IMR-90 (cell line): ENCODE data around the gene NUDT1.

Source experiments
- BHLHE40 ChIP-seq: fragments of 150-350 bp; IDR thresholded peaks from 2 replicates; pipeline ENCODE4 v1.6.1; 2016; ENCODE audit warnings: mild to moderate bottlenecking, low read depth, low read length
- CEBPB ChIP-seq: IDR thresholded peaks from 2 replicates; pipeline ENCODE4 v1.6.1; 2012; ENCODE audit warnings: low read depth, low read length, improper control_type of control experiment
- CHD1 ChIP-seq: IDR thresholded peaks from 2 replicates; pipeline ENCODE4 v1.6.1; 2012; ENCODE audit warnings: low read depth, low read length, improper control_type of control experiment
- CTCF ChIP-seq: conservative IDR thresholded peaks from 2 replicates; pipeline ENCODE4 v1.5.1; 2012; ENCODE audit warnings: mild to moderate bottlenecking, low read depth, low read length, improper control_type of control experiment
- ELK1 ChIP-seq: fragments of 150-350 bp; IDR thresholded peaks from 2 replicates; pipeline ENCODE4 v1.6.1; 2016; ENCODE audit warnings: low read depth, mild to moderate bottlenecking, low read length, moderate library complexity, borderline replicate concordance
- MAFK ChIP-seq: IDR thresholded peaks from 2 replicates; pipeline ENCODE4 v1.6.1; 2012; ENCODE audit warnings: low read depth, low read length, improper control_type of control experiment
- MXI1 ChIP-seq: IDR thresholded peaks from 2 replicates; pipeline ENCODE4 v1.6.1; 2012; ENCODE audit warnings: low read depth, mild to moderate bottlenecking, low read length, moderate library complexity, borderline replicate concordance
- POLR2A ChIP-seq: IDR thresholded peaks from 2 replicates; pipeline ENCODE4 v1.6.1; 2012; ENCODE audit warnings: mild to moderate bottlenecking, low read depth, low read length
- RAD21 ChIP-seq: IDR thresholded peaks from 2 replicates; pipeline ENCODE4 v1.6.1; 2012; ENCODE audit warnings: low read length, improper control_type of control experiment
- RCOR1 ChIP-seq: IDR thresholded peaks from 2 replicates; pipeline ENCODE4 v1.6.1; 2012; ENCODE audit warnings: mild to moderate bottlenecking, low read length, improper control_type of control experiment; ENCODE audit not compliant: insufficient replicate concordance
- RFX5 ChIP-seq: IDR thresholded peaks from 2 replicates; pipeline ENCODE4 v1.8.0; 2012; ENCODE audit warnings: low read depth, mild to moderate bottlenecking, low read length, moderate library complexity
- SMC3 ChIP-seq: fragments of 150-350 bp; IDR thresholded peaks from 2 replicates; pipeline ENCODE4 v1.6.1; 2016; ENCODE audit warnings: low read depth, mild to moderate bottlenecking, antibody characterized with exemption, low read length, moderate library complexity
- USF2 ChIP-seq: fragments of 150-350 bp; IDR thresholded peaks from 2 replicates; pipeline ENCODE4 v1.6.1; 2017; ENCODE audit warnings: mild to moderate bottlenecking, antibody characterized with exemption, low read length, low read depth

- TF ChIP-seq CTCF (no peak), USF2 (no peak), RCOR1 (no peak), RFX5 (no peak), SMC3 (no peak), CHD1 (no peak), CEBPB (no peak), POLR2A (no peak), BHLHE40 (no peak), RAD21 (no peak), ELK1 (no peak), MAFK (no peak), MXI1 (no peak)
Observed at GRCh38 chr7:2197436-2198155, 44.4 kb upstream of the NUDT1 start.
